GM12873 (cell line): ENCODE data around the gene WNT10A.

ENCODE experiments used
- TF ChIP-seq, protein P1 (sequence below): IDR thresholded peaks from 2 replicates; pipeline ENCODE4 v1.5.1; 2012; ENCODE audit warnings: low read depth, mild to moderate bottlenecking, moderate library complexity, low read length, control low read depth; ENCODE audit not compliant: insufficient read depth; ENCODE audit errors: missing control alignments

The WNT10A gene

DNA sequence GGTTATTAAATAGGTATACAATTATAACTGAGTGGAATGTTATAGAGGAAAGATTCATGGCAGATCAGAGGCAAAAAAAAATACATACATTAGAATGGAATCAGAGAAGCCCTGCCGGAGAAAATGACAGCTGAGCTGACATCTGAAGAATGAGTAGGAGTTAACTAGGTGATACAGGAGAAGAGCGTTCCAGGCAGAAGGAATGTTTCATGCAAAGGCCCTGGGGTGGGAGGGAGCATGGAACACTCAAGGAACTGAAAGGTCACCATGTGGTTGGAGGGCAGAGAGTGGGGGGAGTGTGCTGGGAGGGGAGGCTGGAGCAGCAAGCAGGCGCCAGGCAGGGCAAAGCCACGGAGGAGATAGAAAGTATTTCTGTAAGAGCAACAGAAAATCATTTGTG is 47.2 kb downstream of the WNT10A start:
- TF ChIP-seq, protein P1, sequence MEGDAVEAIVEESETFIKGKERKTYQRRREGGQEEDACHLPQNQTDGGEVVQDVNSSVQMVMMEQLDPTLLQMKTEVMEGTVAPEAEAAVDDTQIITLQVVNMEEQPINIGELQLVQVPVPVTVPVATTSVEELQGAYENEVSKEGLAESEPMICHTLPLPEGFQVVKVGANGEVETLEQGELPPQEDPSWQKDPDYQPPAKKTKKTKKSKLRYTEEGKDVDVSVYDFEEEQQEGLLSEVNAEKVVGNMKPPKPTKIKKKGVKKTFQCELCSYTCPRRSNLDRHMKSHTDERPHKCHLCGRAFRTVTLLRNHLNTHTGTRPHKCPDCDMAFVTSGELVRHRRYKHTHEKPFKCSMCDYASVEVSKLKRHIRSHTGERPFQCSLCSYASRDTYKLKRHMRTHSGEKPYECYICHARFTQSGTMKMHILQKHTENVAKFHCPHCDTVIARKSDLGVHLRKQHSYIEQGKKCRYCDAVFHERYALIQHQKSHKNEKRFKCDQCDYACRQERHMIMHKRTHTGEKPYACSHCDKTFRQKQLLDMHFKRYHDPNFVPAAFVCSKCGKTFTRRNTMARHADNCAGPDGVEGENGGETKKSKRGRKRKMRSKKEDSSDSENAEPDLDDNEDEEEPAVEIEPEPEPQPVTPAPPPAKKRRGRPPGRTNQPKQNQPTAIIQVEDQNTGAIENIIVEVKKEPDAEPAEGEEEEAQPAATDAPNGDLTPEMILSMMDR, result no peak
